Subcutaneous abdominal adipose tissue (tissue), 5 donors: ENCODE data around the gene GPC6.

Source experiments
- H3K27ac ChIP-seq: one replicate; pipeline ENCODE4 v1.7.0; 2013; ENCODE audit warnings: low read depth, mild to moderate bottlenecking, inconsistent platforms, low read length, moderate library complexity
- H3K27me3 ChIP-seq, 5 donors: one replicate each; pipeline ENCODE4 v1.7.0; 2013; ENCODE audit warnings: low read length in 5 of 5, inconsistent platforms in 1 of 5; ENCODE audit not compliant: control insufficient read depth in 5 of 5, insufficient read depth in 4 of 5
- H3K36me3 ChIP-seq, 5 donors: one replicate each; pipeline ENCODE4 v1.7.0; 2013; ENCODE audit warnings: low read length in 5 of 5; ENCODE audit not compliant: control insufficient read depth in 5 of 5, insufficient read depth in 5 of 5
- H3K4me1 ChIP-seq, 5 donors: one replicate each; pipeline ENCODE4 v1.7.0; 2013; ENCODE audit warnings: low read length in 5 of 5, mild to moderate bottlenecking in 3 of 5, moderate library complexity in 1 of 5; ENCODE audit not compliant: control insufficient read depth in 5 of 5, insufficient read depth in 5 of 5
- H3K4me3 ChIP-seq, 5 donors: one replicate each; pipeline ENCODE4 v1.7.0; 2013; ENCODE audit warnings: low read length in 5 of 5, low read depth in 1 of 5
- H3K9ac ChIP-seq, 5 donors: one replicate each; pipeline ENCODE4 v1.7.0; 2013; ENCODE audit warnings: low read length in 5 of 5, mild to moderate bottlenecking in 4 of 5, moderate library complexity in 3 of 5
- H3K9me3 ChIP-seq, 5 donors: one replicate each; pipeline ENCODE4 v1.7.0; 2013; ENCODE audit warnings: low read length in 5 of 5; ENCODE audit not compliant: control insufficient read depth in 5 of 5
- donor health status: healthy.
- donor health status: healthy.
- donor health status: healthy.
- donor health status: healthy.
- donor health status: healthy.

GPC6 gene

GRCh38 chr13:93409001-93409400, 182.4 kb downstream of the GPC6 start:
- no peak overlapping the region for H3K9ac ChIP-seq
- no peaks in the 10 kb centered on the region for H3K4me1 ChIP-seq
- no peaks in the 10 kb centered on the region for H3K9me3 ChIP-seq
- no peaks in the 10 kb centered on the region for H3K36me3 ChIP-seq
- H3K4me3 ChIP-seq: no peak overlapping the region
- no peaks in the 10 kb centered on the region for H3K27me3 ChIP-seq
- no peak overlapping the region for H3K27ac ChIP-seq

GRCh38 chr13:93409816-93410215, 183.2 kb downstream of the GPC6 start:
- H3K9ac ChIP-seq: no peak overlapping the region
- no peaks in the 10 kb centered on the region for H3K36me3 ChIP-seq
- no peak overlapping the region for H3K27ac ChIP-seq
- no peaks in the 10 kb centered on the region for H3K27me3 ChIP-seq
- no peak overlapping the region for H3K4me3 ChIP-seq
- H3K9me3 ChIP-seq: no peaks in the 10 kb centered on the region
- H3K4me1 ChIP-seq: no peaks in the 10 kb centered on the region

- Histone ChIP-seq H3K4me3 (no peak overlapping the region), H3K27ac (no peak overlapping the region), H3K36me3 (no peaks in the 10 kb centered on the region), H3K9me3 (no peaks in the 10 kb centered on the region), H3K4me1 (no peaks in the 10 kb centered on the region), H3K27me3 (no peaks in the 10 kb centered on the region), H3K9ac (no peak overlapping the region)
Measured at GRCh38 chr13:93411186-93411680, 184.6 kb downstream of the GPC6 start.

GRCh38 chr13:93412676-93413075, 186.1 kb downstream of the GPC6 start:
- H3K36me3 ChIP-seq: no peaks in the 10 kb centered on the region
- no peaks in the 10 kb centered on the region for H3K9me3 ChIP-seq
- H3K4me1 ChIP-seq: no peaks in the 10 kb centered on the region
- H3K4me3 ChIP-seq: no peak overlapping the region
- no peaks in the 10 kb centered on the region for H3K27me3 ChIP-seq
- no peak overlapping the region for H3K27ac ChIP-seq
- H3K9ac ChIP-seq: no peak overlapping the region

GRCh38 chr13:93413972-93414717, 187.5 kb downstream of the GPC6 start:
- no peak overlapping the region for H3K9ac ChIP-seq
- H3K4me3 ChIP-seq: no peak overlapping the region
- no peaks in the 10 kb centered on the region for H3K9me3 ChIP-seq
- H3K27ac ChIP-seq: no peak overlapping the region
- no peaks in the 10 kb centered on the region for H3K27me3 ChIP-seq
- H3K4me1 ChIP-seq: no peaks in the 10 kb centered on the region
- H3K36me3 ChIP-seq: no peaks in the 10 kb centered on the region

GRCh38 chr13:93416736-93417355, 190.2 kb downstream of the GPC6 start:
- H3K27me3 ChIP-seq: no peaks in the 10 kb centered on the region
- no peak overlapping the region for H3K9ac ChIP-seq
- no peaks in the 10 kb centered on the region for H3K9me3 ChIP-seq
- H3K4me3 ChIP-seq: no peak overlapping the region
- H3K4me1 ChIP-seq: no peaks in the 10 kb centered on the region
- no peak overlapping the region for H3K27ac ChIP-seq
- no peaks in the 10 kb centered on the region for H3K36me3 ChIP-seq

GRCh38 chr13:93418398-93418797, 191.8 kb downstream of the GPC6 start:
- H3K9ac ChIP-seq: no peak overlapping the region
- H3K4me3 ChIP-seq: no peak overlapping the region
- no peaks in the 10 kb centered on the region for H3K36me3 ChIP-seq
- no peak overlapping the region for H3K27ac ChIP-seq
- H3K4me1 ChIP-seq: peaks cover 0 to 9% (median 0%) of the 10 kb centered on the region in 5 donors
- H3K9me3 ChIP-seq: no peaks in the 10 kb centered on the region
- no peaks in the 10 kb centered on the region for H3K27me3 ChIP-seq

GRCh38 chr13:93420206-93420605, 193.6 kb downstream of the GPC6 start:
- no peaks in the 10 kb centered on the region for H3K9me3 ChIP-seq
- no peak overlapping the region for H3K27ac ChIP-seq
- H3K9ac ChIP-seq: no peak overlapping the region
- H3K4me3 ChIP-seq: no peak overlapping the region
- no peaks in the 10 kb centered on the region for H3K27me3 ChIP-seq
- H3K4me1 ChIP-seq: peaks cover 0 to 15% (median 7%) of the 10 kb centered on the region in 5 donors
- H3K36me3 ChIP-seq: no peaks in the 10 kb centered on the region

- H3K36me3 ChIP-seq: no peaks in the 10 kb centered on the region
- H3K9ac ChIP-seq: no peak overlapping the region
- no peak overlapping the region for H3K4me3 ChIP-seq
- peaks cover 0 to 21% (median 11%) of the 10 kb centered on the region in 5 donors for H3K4me1 ChIP-seq
- no peak overlapping the region for H3K27ac ChIP-seq
- H3K27me3 ChIP-seq: no peaks in the 10 kb centered on the region
- H3K9me3 ChIP-seq: no peaks in the 10 kb centered on the region
Measured at GRCh38 chr13:93420887-93421286, 194.3 kb downstream of the GPC6 start.

- H3K9ac ChIP-seq: no peak overlapping the region
- H3K27ac ChIP-seq: no peak overlapping the region
- no peak overlapping the region for H3K4me3 ChIP-seq
- H3K27me3 ChIP-seq: no peaks in the 10 kb centered on the region
- peaks cover 0 to 22% (median 11%) of the 10 kb centered on the region in 5 donors for H3K4me1 ChIP-seq
- H3K36me3 ChIP-seq: no peaks in the 10 kb centered on the region
- H3K9me3 ChIP-seq: peaks cover 0 to 3% (median 0%) of the 10 kb centered on the region in 5 donors
Measured at GRCh38 chr13:93422980-93423543, 196.5 kb downstream of the GPC6 start.
